ENCODE measurements around the gene ALG9.

GRCh38 chr11:111912535-111912934, 41.2 kb upstream of the ALG9 start, which contains the start of gene HSPB2:
- TF ChIP-seq CTCF (IDR thresholded peaks at IDR 0.05) (no peak), EP300 (IDR thresholded peaks at IDR 0.05) (no peak), POLR2AphosphoS5 (IDR thresholded peaks at IDR 0.05) (no peak)

Data from esophagus muscularis mucosa (tissue), 4 donors.